Measurements from ENCODE around the gene TMEM225. TPM values are rescaled to one million over a fixed set of nuclear protein-coding genes. Genes with fewer than 3 reads are reported as not detected.

The TMEM225 gene
- total RNA-seq, 2 experiments from 2014 or later, result not detected

DNA sequence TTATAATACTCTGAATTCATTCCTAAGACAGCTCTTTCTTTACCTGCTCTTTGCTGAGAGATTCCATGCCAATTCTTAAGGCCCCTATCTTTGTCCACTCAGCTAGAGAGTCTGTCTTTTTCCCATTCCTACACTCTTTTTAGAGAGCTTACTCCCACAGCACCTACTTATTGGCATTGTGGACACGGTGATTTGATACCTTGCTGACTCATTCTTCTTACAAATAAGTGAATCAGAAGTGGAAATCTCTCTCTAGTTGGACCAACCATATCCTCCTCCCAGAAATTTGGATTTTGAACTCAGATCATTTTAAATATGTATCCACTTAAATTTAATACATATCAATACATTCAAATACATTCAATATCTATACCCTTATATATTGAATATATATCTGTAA, 46.8 kb downstream of the TMEM225 start:
- TF ChIP-seq, protein P1, sequence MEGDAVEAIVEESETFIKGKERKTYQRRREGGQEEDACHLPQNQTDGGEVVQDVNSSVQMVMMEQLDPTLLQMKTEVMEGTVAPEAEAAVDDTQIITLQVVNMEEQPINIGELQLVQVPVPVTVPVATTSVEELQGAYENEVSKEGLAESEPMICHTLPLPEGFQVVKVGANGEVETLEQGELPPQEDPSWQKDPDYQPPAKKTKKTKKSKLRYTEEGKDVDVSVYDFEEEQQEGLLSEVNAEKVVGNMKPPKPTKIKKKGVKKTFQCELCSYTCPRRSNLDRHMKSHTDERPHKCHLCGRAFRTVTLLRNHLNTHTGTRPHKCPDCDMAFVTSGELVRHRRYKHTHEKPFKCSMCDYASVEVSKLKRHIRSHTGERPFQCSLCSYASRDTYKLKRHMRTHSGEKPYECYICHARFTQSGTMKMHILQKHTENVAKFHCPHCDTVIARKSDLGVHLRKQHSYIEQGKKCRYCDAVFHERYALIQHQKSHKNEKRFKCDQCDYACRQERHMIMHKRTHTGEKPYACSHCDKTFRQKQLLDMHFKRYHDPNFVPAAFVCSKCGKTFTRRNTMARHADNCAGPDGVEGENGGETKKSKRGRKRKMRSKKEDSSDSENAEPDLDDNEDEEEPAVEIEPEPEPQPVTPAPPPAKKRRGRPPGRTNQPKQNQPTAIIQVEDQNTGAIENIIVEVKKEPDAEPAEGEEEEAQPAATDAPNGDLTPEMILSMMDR (IDR thresholded peaks at IDR 0.05), result no peak

DNA sequence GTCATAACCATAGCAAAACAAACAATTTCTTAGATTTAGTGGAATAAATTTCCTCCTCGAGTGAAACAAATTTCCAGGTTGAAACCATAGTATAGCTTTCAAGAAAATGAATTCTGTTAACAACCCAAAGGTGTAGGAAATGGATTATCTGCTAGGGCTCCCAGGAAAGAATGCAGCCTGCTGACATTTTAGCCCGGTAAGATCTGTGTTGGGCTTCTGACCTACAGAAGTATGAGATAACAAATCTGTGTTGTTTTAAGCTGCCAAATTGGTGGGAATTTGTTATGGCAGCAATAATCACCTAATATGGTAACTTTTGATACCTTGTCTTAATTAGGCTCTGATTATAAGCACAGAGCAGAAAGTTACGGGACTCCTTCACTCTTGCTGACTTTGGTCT, 47.3 kb downstream of the TMEM225 start:
- no peaks in the 10 kb centered on the region for H3K9me3 Mint-ChIP-seq
- Histone ChIP-seq H3K4me3 (ENCODE audit: low read length) (no peak overlapping the region), H3K9me3 (ENCODE audit: control insufficient read depth in 1 of 2, insufficient read depth in 1 of 2, low read length in 2 of 2) (no peaks in the 10 kb centered on the region), H3K27me3 (ENCODE audit: control insufficient read depth in 1 of 2, insufficient read depth in 2 of 2, low read length in 2 of 2) (no peaks in the 10 kb centered on the region), H3K4me1 (ENCODE audit: insufficient read depth, low read length) (no peaks in the 10 kb centered on the region), H3K27ac (ENCODE audit: low read depth in 1 of 2, low read length in 2 of 2) (no peak overlapping the region), H3K36me3 (ENCODE audit: insufficient read depth, low read length) (no peaks in the 10 kb centered on the region)
- DNase-seq (no peak), ATAC-seq (ENCODE audit: poor library complexity) (no peak)
- intact Hi-C loops (cut with DNase I, micrococcal nuclease), result no loop called here
- peaks cover 14% of the 10 kb centered on the region for H3K27me3 Mint-ChIP-seq
- POLR2A ChIA-PET, result no interaction called here
- H3K4me3 Mint-ChIP-seq, result no peak overlapping the region
- no peaks in the 10 kb centered on the region for H3K4me1 Mint-ChIP-seq (ENCODE audit: low read depth)
- H3K27ac Mint-ChIP-seq, result no peak overlapping the region
- no peaks in the 10 kb centered on the region for H3K36me3 Mint-ChIP-seq (ENCODE audit: low read depth)
- CTCF ChIA-PET, result no interaction called here
- TF ChIP-seq, protein P1 (IDR thresholded peaks at IDR 0.05), result no peak

More for the DNA sequence above, 46.8 kb downstream of the TMEM225 start:
- Mint-ChIP-seq H3K9me3 (no peaks in the 10 kb centered on the region), H3K27ac (no peak overlapping the region), H3K27me3 (peaks cover 14% of the 10 kb centered on the region), H3K4me1 (ENCODE audit: low read depth) (no peaks in the 10 kb centered on the region), H3K4me3 (no peak overlapping the region), H3K36me3 (ENCODE audit: low read depth) (no peaks in the 10 kb centered on the region)
- H3K9me3 ChIP-seq (ENCODE audit: control insufficient read depth in 1 of 2, insufficient read depth in 1 of 2, low read length in 2 of 2), result no peaks in the 10 kb centered on the region
- H3K36me3 ChIP-seq (ENCODE audit: insufficient read depth, low read length), result no peaks in the 10 kb centered on the region
- DNase-seq (no peak), ATAC-seq (ENCODE audit: poor library complexity) (no peak)
- no peak overlapping the region for H3K4me3 ChIP-seq (ENCODE audit: low read length)
- CTCF ChIA-PET, result no interaction called here
- H3K4me1 ChIP-seq (ENCODE audit: insufficient read depth, low read length), result no peaks in the 10 kb centered on the region
- intact Hi-C loops (cut with DNase I, micrococcal nuclease), result no loop called here
- POLR2A ChIA-PET, result interaction anchor here (0.6 kb wide), 1 partner anchor 19 kb away, joined by 3 read pairs; no protein-coding TSS in a partner anchor
- no peak overlapping the region for H3K27ac ChIP-seq (ENCODE audit: low read depth in 1 of 2, low read length in 2 of 2)
- no peaks in the 10 kb centered on the region for H3K27me3 ChIP-seq (ENCODE audit: control insufficient read depth in 1 of 2, insufficient read depth in 2 of 2, low read length in 2 of 2)

DNA sequence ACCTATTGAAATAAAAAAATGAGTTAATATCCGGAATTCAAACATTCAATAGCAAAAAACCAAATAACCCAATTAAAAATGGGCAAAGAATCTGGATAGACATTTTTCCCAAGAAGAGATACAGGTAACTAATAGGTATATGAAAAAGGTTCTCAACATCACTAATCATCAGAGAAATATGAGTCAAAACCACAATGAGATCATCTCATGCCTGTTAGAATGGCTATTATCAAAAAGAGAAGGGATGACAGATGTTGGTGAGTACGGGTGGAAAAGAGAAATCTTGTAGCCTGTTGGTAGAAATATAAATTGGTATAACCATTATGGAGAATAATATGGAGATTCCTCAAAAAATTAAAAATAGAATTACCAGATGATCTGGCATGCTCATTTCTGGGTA, 52.4 kb downstream of the TMEM225 start:
- peaks cover 0 to 5% of the 10 kb centered on the region in 2 experiments for H3K9me3 ChIP-seq (ENCODE audit: control insufficient read depth in 1 of 2, insufficient read depth in 1 of 2, low read length in 2 of 2)
- TF ChIP-seq, protein P1 (IDR thresholded peaks at IDR 0.05), result no peak
- ChIA-PET CTCF (no interaction called here), POLR2A (no interaction called here)
- no peaks in the 10 kb centered on the region for H3K36me3 Mint-ChIP-seq (ENCODE audit: low read depth)
- DNase-seq (no peak), ATAC-seq (ENCODE audit: poor library complexity) (no peak)
- peaks cover 39% of the 10 kb centered on the region for H3K27me3 Mint-ChIP-seq
- intact Hi-C loops (cut with DNase I, micrococcal nuclease), result no loop called here
- H3K4me3 ChIP-seq (ENCODE audit: low read length), result no peak overlapping the region
- no peaks in the 10 kb centered on the region for H3K4me1 Mint-ChIP-seq (ENCODE audit: low read depth)
- no peak overlapping the region for H3K27ac Mint-ChIP-seq
- no peak overlapping the region for H3K27ac ChIP-seq (ENCODE audit: low read depth in 1 of 2, low read length in 2 of 2)
- no peaks in the 10 kb centered on the region for H3K36me3 ChIP-seq (ENCODE audit: insufficient read depth, low read length)
- H3K4me1 ChIP-seq (ENCODE audit: insufficient read depth, low read length), result no peaks in the 10 kb centered on the region
- H3K27me3 ChIP-seq (ENCODE audit: control insufficient read depth in 1 of 2, insufficient read depth in 2 of 2, low read length in 2 of 2), result no peaks in the 10 kb centered on the region
- H3K9me3 Mint-ChIP-seq, result no peaks in the 10 kb centered on the region
- H3K4me3 Mint-ChIP-seq, result no peak overlapping the region

Other genes starting within 250 kb of the TMEM225 start
- gene SCN3B, start 231.0 kb downstream of the TMEM225 start, total RNA-seq, result not detected
- gene ZNF202, start 144.0 kb downstream of the TMEM225 start, total RNA-seq, result 1 to 10 TPM; 6.8 to 8.0 TPM
- gene OR6X1, start 131.2 kb downstream of the TMEM225 start, total RNA-seq, result not detected
- gene OR6M1, start 79.3 kb downstream of the TMEM225 start, total RNA-seq, result not detected
- not detected for gene OR8D4, start 16.5 kb upstream of the TMEM225 start, total RNA-seq
- gene OR4D5, start 53.9 kb upstream of the TMEM225 start, total RNA-seq, result not detected
- not detected for gene OR6T1, start 58.2 kb upstream of the TMEM225 start, total RNA-seq
- gene OR10S1, start 92.1 kb upstream of the TMEM225 start, total RNA-seq, result not detected
- not detected for gene OR10G6, start 109.5 kb upstream of the TMEM225 start, total RNA-seq
- not detected for gene OR10G4, start 127.3 kb upstream of the TMEM225 start, total RNA-seq
- gene OR10G9, start 137.3 kb upstream of the TMEM225 start, total RNA-seq, result not detected
- gene OR10G8, start 141.1 kb upstream of the TMEM225 start, total RNA-seq, result not detected
- gene OR10G7, start 155.7 kb upstream of the TMEM225 start, total RNA-seq, result not detected
- gene VWA5A, start 229.8 kb upstream of the TMEM225 start, total RNA-seq, result 1 to 10 TPM; 5.1 to 5.6 TPM